Measurements from ENCODE around the gene ICAM1. TPM values are rescaled to one million over a fixed set of nuclear protein-coding genes. Genes with fewer than 3 reads are reported as not detected.
A peak's percentile ranks its signal among the peaks of the same experiment; 100 is the strongest.

ICAM1 gene
- total RNA-seq, 1 donor from 2014 or later: 19.0 TPM

DNA sequence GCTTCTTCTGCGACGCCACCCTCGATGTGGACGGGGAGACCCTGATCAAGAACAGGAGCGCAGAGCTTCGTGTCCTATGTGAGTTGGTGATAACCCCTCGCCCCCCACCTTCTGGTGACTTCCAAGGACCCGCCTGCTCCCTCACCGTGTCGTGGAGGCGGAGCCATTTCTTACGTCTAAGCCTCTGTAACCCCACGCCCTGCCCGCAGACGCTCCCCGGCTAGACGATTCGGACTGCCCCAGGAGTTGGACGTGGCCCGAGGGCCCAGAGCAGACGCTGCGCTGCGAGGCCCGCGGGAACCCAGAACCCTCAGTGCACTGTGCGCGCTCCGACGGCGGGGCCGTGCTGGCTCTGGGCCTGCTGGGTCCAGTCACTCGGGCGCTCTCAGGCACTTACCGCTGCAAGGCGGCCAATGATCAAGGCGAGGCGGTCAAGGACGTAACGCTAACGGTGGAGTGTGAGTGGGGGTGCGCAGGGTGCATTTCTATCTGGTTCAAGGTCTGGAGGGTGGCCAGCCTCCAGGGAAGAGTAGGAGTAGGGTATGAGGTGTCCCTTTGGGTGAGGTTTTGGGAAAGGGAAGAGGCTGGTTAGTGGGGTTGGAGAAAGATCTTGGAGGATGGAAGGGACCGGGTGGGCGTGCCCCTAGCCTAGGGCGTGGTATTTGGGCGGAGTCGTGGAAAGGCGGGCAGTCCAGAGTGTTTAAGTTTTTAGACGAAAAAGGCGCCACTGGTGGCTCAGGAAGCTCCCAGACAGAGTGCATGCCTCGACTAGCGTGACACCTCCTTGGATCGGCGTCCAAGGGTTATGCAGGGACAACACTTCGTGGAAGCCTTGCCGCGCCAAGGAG lies 22.1 kb downstream of the ICAM1 start:
- no peaks in the 10 kb centered on the region for H3K9me3 Mint-ChIP-seq (ENCODE audit: low read depth)
- peaks cover 3% of the 10 kb centered on the region for H3K36me3 Mint-ChIP-seq (ENCODE audit: low read depth)
- peaks cover 47% of the 10 kb centered on the region for H3K4me1 Mint-ChIP-seq (ENCODE audit: low read depth)
- TF ChIP-seq, protein P1, sequence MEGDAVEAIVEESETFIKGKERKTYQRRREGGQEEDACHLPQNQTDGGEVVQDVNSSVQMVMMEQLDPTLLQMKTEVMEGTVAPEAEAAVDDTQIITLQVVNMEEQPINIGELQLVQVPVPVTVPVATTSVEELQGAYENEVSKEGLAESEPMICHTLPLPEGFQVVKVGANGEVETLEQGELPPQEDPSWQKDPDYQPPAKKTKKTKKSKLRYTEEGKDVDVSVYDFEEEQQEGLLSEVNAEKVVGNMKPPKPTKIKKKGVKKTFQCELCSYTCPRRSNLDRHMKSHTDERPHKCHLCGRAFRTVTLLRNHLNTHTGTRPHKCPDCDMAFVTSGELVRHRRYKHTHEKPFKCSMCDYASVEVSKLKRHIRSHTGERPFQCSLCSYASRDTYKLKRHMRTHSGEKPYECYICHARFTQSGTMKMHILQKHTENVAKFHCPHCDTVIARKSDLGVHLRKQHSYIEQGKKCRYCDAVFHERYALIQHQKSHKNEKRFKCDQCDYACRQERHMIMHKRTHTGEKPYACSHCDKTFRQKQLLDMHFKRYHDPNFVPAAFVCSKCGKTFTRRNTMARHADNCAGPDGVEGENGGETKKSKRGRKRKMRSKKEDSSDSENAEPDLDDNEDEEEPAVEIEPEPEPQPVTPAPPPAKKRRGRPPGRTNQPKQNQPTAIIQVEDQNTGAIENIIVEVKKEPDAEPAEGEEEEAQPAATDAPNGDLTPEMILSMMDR (IDR thresholded peaks at IDR 0.05): no peak
- peak overlapping the region; percentile 83 for H3K4me3 Mint-ChIP-seq (ENCODE audit: unreplicated experiment)
- no peak for DNase-seq (ENCODE audit: low spot score)
- peaks cover 56% of the 10 kb centered on the region for H3K27me3 Mint-ChIP-seq (ENCODE audit: low read depth)
- no peak overlapping the region for H3K27ac Mint-ChIP-seq (ENCODE audit: unreplicated experiment)

DNA sequence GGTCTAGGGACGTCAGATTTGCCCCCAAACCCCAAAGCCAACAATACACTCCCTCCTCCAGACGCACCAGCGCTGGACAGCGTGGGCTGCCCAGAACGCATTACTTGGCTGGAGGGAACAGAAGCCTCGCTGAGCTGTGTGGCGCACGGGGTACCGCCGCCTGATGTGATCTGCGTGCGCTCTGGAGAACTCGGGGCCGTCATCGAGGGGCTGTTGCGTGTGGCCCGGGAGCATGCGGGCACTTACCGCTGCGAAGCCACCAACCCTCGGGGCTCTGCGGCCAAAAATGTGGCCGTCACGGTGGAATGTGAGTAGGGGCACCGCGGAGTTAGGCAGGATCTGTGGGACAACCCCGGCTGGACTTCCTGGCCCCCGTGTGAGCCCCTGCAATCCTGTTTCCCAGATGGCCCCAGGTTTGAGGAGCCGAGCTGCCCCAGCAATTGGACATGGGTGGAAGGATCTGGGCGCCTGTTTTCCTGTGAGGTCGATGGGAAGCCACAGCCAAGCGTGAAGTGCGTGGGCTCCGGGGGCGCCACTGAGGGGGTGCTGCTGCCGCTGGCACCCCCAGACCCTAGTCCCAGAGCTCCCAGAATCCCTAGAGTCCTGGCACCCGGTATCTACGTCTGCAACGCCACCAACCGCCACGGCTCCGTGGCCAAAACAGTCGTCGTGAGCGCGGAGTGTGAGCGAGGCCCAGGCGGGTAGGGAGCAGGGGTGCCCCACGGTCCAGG lies 22.9 kb downstream of the ICAM1 start:
- Mint-ChIP-seq H3K4me1 (ENCODE audit: low read depth) (peaks cover 44% of the 10 kb centered on the region), H3K36me3 (ENCODE audit: low read depth) (peaks cover 3% of the 10 kb centered on the region), H3K27me3 (ENCODE audit: low read depth) (peaks cover 51% of the 10 kb centered on the region), H3K27ac (ENCODE audit: unreplicated experiment) (no peak overlapping the region), H3K9me3 (ENCODE audit: low read depth) (no peaks in the 10 kb centered on the region), H3K4me3 (ENCODE audit: unreplicated experiment) (no peak overlapping the region)
- TF ChIP-seq, protein P1 (IDR thresholded peaks at IDR 0.05): no peak
- no peak for DNase-seq (ENCODE audit: low spot score)

- no peaks in the 10 kb centered on the region for H3K9me3 Mint-ChIP-seq (ENCODE audit: low read depth)
- TF ChIP-seq, protein P1 (IDR thresholded peaks at IDR 0.05): peak; percentile 17
- no peak overlapping the region for H3K27ac Mint-ChIP-seq (ENCODE audit: unreplicated experiment)
- peaks cover 3% of the 10 kb centered on the region for H3K36me3 Mint-ChIP-seq (ENCODE audit: low read depth)
- no peak for DNase-seq (ENCODE audit: low spot score)
- peaks cover 39% of the 10 kb centered on the region for H3K4me1 Mint-ChIP-seq (ENCODE audit: low read depth)
- no peak overlapping the region for H3K4me3 Mint-ChIP-seq (ENCODE audit: unreplicated experiment)
- H3K27me3 Mint-ChIP-seq (ENCODE audit: low read depth): peaks cover 49% of the 10 kb centered on the region
Observed at GRCh38 chr19:10294368-10294697, 23.4 kb downstream of the ICAM1 start.

DNA sequence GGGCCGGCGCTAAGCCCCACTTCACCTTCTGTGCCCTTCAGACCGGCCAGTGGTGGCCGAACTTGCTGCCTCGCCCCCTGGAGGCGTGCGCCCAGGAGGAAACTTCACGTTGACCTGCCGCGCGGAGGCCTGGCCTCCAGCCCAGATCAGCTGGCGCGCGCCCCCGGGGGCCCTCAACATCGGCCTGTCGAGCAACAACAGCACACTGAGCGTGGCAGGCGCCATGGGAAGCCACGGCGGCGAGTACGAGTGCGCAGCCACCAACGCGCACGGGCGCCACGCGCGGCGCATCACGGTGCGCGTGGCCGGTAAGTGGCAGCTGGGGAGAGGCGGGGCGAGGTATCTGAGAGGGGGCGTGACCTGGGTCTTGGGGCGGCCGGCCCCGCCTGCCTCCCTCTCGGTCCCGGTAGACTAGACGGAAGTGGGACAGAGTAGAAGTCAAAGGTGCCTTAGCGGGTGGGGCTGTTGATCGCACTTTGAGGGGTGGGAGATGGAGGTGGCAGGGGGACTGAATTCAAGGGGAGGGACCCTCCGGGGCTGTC lies 24.5 kb downstream of the ICAM1 start:
- no peak for DNase-seq (ENCODE audit: low spot score)
- peak overlapping the region; percentile 49 for H3K4me3 Mint-ChIP-seq (ENCODE audit: unreplicated experiment)
- TF ChIP-seq, protein P1 (IDR thresholded peaks at IDR 0.05): no peak
- H3K9me3 Mint-ChIP-seq (ENCODE audit: low read depth): no peaks in the 10 kb centered on the region
- peaks cover 3% of the 10 kb centered on the region for H3K36me3 Mint-ChIP-seq (ENCODE audit: low read depth)
- peaks cover 32% of the 10 kb centered on the region for H3K4me1 Mint-ChIP-seq (ENCODE audit: low read depth)
- H3K27me3 Mint-ChIP-seq (ENCODE audit: low read depth): peaks cover 50% of the 10 kb centered on the region
- H3K27ac Mint-ChIP-seq (ENCODE audit: unreplicated experiment): no peak overlapping the region

DNA sequence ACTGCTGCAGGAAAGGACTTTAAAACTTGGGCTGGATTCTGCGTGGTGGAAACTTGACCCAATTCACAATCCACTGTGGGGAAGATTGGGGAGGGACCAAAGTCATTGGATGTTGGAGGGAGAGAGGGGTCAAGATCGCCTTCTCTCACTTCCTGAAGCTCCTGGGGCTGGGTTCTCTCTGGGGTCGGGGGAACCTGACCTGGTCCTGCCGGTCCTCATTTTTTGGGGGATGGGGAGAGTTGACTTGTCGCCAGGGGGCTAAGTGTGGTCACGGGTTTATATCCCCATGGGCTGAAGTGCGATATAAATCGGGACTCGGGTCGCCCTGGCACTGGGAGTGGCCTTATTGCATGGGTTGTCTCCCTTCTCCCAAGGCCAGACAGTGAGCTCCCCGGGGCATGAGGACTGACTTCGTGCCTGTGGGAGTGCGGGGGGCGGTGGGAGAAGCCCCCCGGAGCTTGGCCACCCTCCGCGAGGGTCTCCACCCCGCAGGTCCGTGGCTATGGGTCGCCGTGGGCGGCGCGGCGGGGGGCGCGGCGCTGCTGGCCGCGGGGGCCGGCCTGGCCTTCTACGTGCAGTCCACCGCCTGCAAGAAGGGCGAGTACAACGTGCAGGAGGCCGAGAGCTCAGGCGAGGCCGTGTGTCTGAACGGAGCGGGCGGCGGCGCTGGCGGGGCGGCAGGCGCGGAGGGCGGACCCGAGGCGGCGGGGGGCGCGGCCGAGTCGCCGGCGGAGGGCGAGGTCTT lies 25.1 kb downstream of the ICAM1 start:
- peaks cover 25% of the 10 kb centered on the region for H3K4me1 Mint-ChIP-seq (ENCODE audit: low read depth)
- no peak overlapping the region for H3K27ac Mint-ChIP-seq (ENCODE audit: unreplicated experiment)
- peaks cover 3% of the 10 kb centered on the region for H3K36me3 Mint-ChIP-seq (ENCODE audit: low read depth)
- no peaks in the 10 kb centered on the region for H3K9me3 Mint-ChIP-seq (ENCODE audit: low read depth)
- peaks cover 46% of the 10 kb centered on the region for H3K27me3 Mint-ChIP-seq (ENCODE audit: low read depth)
- DNase-seq (ENCODE audit: low spot score): no peak
- TF ChIP-seq, protein P1 (IDR thresholded peaks at IDR 0.05): no peak
- peak overlapping the region; percentile 49 for H3K4me3 Mint-ChIP-seq (ENCODE audit: unreplicated experiment)

Data from chondrocyte (in vitro differentiated cells).